Right atrium auricular region (tissue), 2 donors: Measurements from ENCODE around the gene NUP133. TPM values are rescaled to one million over a fixed set of nuclear protein-coding genes. Genes with fewer than 3 reads are reported as not detected.
A peak's percentile ranks its signal among the peaks of the same experiment; 100 is the strongest.

ENCODE experiments used
- DNase-seq: peaks from one replicate; pipeline ENCODE4 v3.0.0-alpha.2; 2019; ENCODE audit warnings: low spot score
- H3K27ac ChIP-seq, 2 donors: fragments of 200-600 bp; sonication (generic); 1 replicate in 1 of 2; 2 replicates in 1 of 2; pipeline ENCODE4 v1.5.1; 2016 to 2019
- H3K27me3 ChIP-seq, 2 donors: fragments of 200-600 bp; sonication (generic); one replicate each; pipeline versions ENCODE4 v1.5.1 to v1.6.0; 2017 to 2019
- H3K36me3 ChIP-seq: fragments of 200-600 bp; sonication (generic); one replicate; pipeline ENCODE4 v1.5.1; 2016
- H3K4me1 ChIP-seq, 2 donors: fragments of 200-600 bp; sonication (generic); one replicate each; pipeline versions ENCODE4 v1.5.1 to v1.6.0; 2017 to 2019
- H3K4me3 ChIP-seq, 2 donors: fragments of 200-600 bp; sonication (generic); 1 replicate in 1 of 2; 2 replicates in 1 of 2; pipeline ENCODE4 v1.5.1; 2017 to 2019; ENCODE audit warnings: mild to moderate bottlenecking in 1 of 2, moderate library complexity in 1 of 2
- H3K9me3 ChIP-seq, 2 donors: fragments of 200-600 bp; sonication (generic); one replicate each; pipeline ENCODE4 v1.5.1; 2019
- total RNA-seq, 2 donors: library from RNA; depleted of rRNA; stranded (reverse); fragments of >200 nt; gene quantifications; one replicate each; pipeline ENCODE4 v1.1.0, GENCODE V29; 2016
- TF ChIP-seq, protein P1 (sequence below), 2 donors: fragments of 200-600 bp; sonication (generic); IDR thresholded peaks; one replicate each; pipeline ENCODE4 v1.5.1; 2019; ENCODE audit warnings: antibody characterized with exemption in 2 of 2

Gene NUP133
- total RNA-seq, 2 donors from 2014 or later = 19.7 to 21.0 TPM

DNA sequence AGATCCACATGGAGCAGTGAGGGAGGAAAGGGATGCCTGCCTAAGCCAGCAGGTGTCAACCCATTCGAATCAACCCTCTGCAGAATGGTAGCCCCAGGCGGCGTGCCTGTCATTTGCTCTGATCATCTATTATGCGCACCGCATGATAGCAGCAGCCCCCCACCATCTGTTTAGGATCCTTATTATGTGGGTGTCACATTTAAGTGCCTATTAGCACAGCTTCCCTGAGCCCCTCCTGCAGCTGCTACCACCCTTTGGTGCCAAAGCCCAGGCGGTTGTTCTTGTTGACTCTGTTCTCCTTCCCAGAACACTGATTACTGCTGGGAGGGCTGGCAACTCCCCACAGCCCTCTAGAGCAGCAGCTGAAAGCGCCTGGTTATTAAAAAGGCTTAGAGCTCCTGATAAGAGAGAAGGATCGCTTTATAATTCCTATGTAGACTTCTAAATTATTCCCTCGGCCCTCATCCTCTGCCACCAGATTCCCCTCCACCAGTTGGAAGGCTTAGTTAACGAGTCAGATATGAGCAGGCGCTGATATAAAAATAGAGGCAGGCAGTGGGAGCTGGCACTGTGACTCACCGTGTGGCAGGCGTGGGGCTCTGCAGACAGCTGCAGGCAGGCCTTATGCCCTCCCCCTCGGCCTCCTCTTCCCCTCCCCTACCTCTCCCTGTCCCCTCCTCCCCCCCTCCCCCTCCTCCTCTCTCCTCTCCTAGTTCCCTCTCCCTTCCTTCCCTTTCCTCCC is 97.3 kb downstream of the NUP133 start:
- TF ChIP-seq, protein P1, sequence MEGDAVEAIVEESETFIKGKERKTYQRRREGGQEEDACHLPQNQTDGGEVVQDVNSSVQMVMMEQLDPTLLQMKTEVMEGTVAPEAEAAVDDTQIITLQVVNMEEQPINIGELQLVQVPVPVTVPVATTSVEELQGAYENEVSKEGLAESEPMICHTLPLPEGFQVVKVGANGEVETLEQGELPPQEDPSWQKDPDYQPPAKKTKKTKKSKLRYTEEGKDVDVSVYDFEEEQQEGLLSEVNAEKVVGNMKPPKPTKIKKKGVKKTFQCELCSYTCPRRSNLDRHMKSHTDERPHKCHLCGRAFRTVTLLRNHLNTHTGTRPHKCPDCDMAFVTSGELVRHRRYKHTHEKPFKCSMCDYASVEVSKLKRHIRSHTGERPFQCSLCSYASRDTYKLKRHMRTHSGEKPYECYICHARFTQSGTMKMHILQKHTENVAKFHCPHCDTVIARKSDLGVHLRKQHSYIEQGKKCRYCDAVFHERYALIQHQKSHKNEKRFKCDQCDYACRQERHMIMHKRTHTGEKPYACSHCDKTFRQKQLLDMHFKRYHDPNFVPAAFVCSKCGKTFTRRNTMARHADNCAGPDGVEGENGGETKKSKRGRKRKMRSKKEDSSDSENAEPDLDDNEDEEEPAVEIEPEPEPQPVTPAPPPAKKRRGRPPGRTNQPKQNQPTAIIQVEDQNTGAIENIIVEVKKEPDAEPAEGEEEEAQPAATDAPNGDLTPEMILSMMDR (IDR thresholded peaks at IDR 0.05) = no peak
- peak; percentile 71 for DNase-seq
- no peaks in the 10 kb centered on the region for H3K9me3 ChIP-seq
- peak overlapping the region in 1 of 2 donors; percentile 0 for H3K4me3 ChIP-seq
- peaks cover 0 to 58% of the 10 kb centered on the region in 2 donors for H3K4me1 ChIP-seq
- H3K36me3 ChIP-seq = no peaks in the 10 kb centered on the region
- peaks cover 0 to 3% of the 10 kb centered on the region in 2 donors for H3K27me3 ChIP-seq
- peak overlapping the region; percentile 86 to 94 for H3K27ac ChIP-seq

DNA sequence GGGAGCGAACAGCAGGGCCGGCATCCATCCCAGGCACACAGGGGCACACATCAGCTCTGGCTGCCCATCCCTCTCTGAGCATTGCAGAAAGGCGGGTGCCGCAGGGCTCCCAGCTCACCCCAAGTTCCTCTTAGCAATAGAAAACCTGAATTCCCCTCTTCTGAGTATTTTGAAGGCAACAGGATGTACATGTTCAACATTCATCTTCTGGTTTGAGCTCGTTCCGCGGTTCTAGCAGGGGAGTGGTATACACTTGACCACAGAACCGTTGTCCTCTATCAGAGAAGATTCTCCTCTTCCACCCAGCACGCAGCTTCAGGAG is 97.8 kb downstream of the NUP133 start:
- H3K4me3 ChIP-seq = peak overlapping the region; percentile 0 to 5

DNA sequence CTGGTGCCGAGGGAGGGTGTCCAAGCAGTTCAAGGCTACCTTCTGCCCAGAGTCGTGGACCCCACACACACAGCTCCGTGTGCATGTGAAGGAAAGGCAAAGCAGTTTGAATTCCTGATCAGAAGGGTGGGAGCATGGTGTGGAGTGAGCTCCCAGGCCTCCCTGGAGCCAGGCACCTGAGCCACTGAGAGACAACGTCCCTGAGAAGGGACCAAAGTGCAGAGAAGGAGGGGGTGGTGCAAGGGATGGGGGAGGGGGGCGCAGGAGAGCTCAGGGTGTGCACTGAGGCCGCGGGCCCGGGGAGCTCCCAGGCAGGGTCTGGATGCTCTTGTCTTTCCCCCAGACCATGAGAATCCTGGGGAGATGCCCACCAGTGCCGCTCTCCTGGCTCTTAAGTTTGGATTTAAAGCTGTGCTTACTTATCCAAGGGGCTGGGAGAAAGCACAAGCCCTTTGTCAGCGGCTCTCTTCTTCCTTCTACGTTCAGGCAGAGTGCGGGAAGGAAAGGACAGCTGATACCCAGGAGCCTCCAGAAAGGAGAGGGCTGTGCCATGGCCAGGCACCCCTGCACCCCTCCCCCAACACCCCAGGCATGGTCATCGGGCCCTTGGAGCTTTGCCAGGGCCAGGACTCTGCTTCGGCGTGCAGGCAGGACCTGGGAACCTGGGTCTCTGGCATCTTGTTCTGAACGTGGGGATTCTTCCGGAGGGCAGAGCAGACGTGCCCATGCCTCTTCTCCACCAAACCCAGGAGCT is 98.3 kb downstream of the NUP133 start:
- Histone ChIP-seq H3K4me1 (peaks cover 0 to 58% of the 10 kb centered on the region in 2 donors), H3K36me3 (no peaks in the 10 kb centered on the region), H3K27ac (peak overlapping the region; percentile 86 to 94), H3K9me3 (no peaks in the 10 kb centered on the region), H3K4me3 (peak overlapping the region in 1 of 2 donors; percentile 5), H3K27me3 (peaks cover 0 to 3% of the 10 kb centered on the region in 2 donors)
- DNase-seq = no peak
- TF ChIP-seq, protein P1 (IDR thresholded peaks at IDR 0.05) = no peak

More for the DNA sequence above, 97.8 kb downstream of the NUP133 start:
- DNase-seq = no peak
- no peaks in the 10 kb centered on the region for H3K9me3 ChIP-seq
- no peaks in the 10 kb centered on the region for H3K36me3 ChIP-seq
- peaks cover 0 to 3% of the 10 kb centered on the region in 2 donors for H3K27me3 ChIP-seq
- H3K4me1 ChIP-seq = peaks cover 0 to 58% of the 10 kb centered on the region in 2 donors
- peak overlapping the region; percentile 86 to 94 for H3K27ac ChIP-seq
- TF ChIP-seq, protein P1 (IDR thresholded peaks at IDR 0.05) = no peak

DNA sequence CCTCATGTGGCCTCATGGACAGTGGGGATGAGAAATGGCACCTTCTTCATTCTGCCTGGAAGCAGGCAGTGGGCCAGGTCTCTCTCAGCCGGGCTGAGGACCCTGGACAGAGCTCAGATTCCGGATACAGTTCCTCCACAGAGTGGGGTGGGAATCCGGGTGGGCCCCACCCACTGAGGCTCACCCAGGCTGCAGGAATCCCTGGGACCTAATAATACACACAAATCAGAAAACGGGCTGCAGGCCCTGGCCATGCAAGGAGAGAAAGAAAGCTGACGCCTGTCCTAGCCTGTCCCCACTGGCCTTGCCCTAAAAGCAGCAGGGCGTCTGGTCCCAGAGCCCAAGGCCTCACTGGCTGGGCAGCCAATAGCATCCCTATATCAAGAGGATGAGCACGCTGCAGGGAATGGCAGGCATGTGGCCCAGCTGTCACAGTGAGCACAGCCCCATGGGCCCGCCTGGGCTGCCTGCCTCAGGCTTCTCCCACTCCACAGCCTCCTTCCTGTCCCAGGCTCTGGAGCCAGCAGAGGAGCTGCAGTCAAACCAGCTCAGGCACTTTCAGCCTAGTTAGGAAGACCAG is 99.6 kb downstream of the NUP133 start:
- TF ChIP-seq, protein P1 (IDR thresholded peaks at IDR 0.05) = no peak
- Histone ChIP-seq H3K27me3 (peaks cover 0 to 3% of the 10 kb centered on the region in 2 donors), H3K27ac (peak overlapping the region; percentile 86 to 94), H3K36me3 (no peaks in the 10 kb centered on the region), H3K9me3 (no peaks in the 10 kb centered on the region), H3K4me3 (peak overlapping the region in 1 of 2 donors; percentile 3), H3K4me1 (peaks cover 0 to 58% of the 10 kb centered on the region in 2 donors)
- DNase-seq = peak; percentile 79

- DNase-seq = no peak
- H3K27me3 ChIP-seq = peaks cover 0 to 3% of the 10 kb centered on the region in 2 donors
- no peaks in the 10 kb centered on the region for H3K9me3 ChIP-seq
- H3K27ac ChIP-seq = peak overlapping the region; percentile 86 to 94
- peak overlapping the region; percentile 28 to 39 for H3K4me3 ChIP-seq
- no peaks in the 10 kb centered on the region for H3K36me3 ChIP-seq
- TF ChIP-seq, protein P1 (IDR thresholded peaks at IDR 0.05) = no peak
- peaks cover 0 to 58% of the 10 kb centered on the region in 2 donors for H3K4me1 ChIP-seq
These were observed 100.7 kb downstream of the NUP133 start for GRCh38 chr1:229407206-229408026.
